ENCODE results near the gene CFAP119.
"Not testable (repeated sequence)": the region's sequence is repeated elsewhere in the genome, so short reads cannot be mapped to it uniquely, and the experiment has no call there.

Gene CFAP119

DNA sequence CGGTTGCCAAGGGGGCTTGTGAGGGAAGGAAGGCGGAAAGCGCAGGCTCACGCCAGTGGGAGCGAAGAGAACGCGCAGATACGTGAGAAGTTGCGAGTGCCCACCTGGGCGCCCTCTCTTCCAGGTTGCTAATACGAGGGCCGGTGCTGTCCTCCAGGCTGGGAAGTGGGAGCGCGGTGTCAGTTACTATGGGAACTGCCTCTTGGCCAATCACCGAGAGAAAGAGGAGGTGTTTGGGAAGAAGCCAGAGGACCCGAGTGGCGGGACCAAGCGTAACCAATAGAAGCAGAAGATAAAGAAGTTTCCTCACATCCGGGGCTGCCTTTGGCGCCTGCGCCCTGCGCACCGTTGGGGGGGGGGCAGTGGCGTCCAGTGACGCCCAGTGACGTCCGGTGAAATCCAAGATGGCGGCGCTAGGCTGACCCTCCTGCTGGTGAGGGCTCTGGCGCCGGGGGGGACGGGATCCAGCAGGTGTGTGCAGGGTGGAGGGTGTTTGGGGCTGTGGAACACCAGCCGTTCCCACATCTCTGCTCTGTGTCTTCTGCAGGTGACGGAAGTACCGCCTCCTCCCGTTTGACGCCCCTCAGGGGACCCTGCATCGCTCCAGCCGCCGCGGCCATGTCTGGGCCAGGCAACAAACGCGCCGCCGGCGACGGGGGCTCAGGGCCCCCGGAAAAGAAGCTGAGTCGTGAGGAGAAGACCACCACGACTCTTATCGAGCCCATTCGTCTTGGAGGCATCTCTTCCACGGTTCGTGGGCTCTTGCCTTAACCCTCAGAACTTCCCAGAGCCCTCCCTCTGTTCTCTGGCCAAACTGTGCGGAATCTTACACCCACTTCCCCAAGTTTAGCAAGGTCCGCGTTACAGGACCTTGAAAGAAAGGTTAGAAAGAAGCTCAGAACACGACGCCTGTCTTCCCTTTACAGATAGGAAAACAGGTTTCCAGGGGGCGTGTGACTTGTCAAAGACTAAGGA is at the start of gene CFAP119, which contains the start of gene RNF40:
Gene CFAP119 (minus strand): TSS at position 135 of the 975 bp plus-strand sequence. CDS start 314 bp downstream, outside the sequence.
Gene RNF40 (plus strand): TSS at position 395 of the 975 bp plus-strand sequence. CDS start 224 bp downstream, at position 619.
- peak; percentile 93 for DNase-seq (ENCODE audit: low read depth, low spot score)

DNA sequence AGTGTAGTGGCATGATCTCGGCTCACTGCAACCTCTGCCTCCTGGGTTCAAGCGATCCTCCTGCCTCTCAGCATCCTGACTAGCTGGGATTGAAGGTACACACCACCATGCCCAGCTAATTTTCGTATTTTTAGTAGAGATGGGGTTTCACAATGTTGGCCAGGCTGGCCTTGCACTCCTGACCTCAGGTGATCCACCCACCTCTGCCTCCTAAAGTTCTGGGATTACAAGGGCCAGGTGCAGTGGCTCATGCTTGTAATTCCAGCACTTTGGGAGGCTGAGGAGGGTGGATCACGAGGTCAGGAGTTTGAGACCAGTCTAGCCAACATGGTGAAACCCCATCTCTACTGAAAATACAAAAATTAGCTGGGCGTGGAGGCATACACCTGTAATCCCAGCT is 47.8 kb upstream of the CFAP119 start:
- not testable (repeated sequence) for DNase-seq (ENCODE audit: low read depth, low spot score)

- DNase-seq (ENCODE audit: low read depth, low spot score), result not testable (repeated sequence)
These were observed 47.1 kb upstream of the CFAP119 start for GRCh38 chr16:30808890-30809426.

- no peak for DNase-seq (ENCODE audit: low read depth, low spot score)
These were observed 46.3 kb upstream of the CFAP119 start for GRCh38 chr16:30808146-30808545.

- DNase-seq (ENCODE audit: low read depth, low spot score), result no peak
These were observed 43.7 kb upstream of the CFAP119 start for GRCh38 chr16:30805370-30806169.

DNA sequence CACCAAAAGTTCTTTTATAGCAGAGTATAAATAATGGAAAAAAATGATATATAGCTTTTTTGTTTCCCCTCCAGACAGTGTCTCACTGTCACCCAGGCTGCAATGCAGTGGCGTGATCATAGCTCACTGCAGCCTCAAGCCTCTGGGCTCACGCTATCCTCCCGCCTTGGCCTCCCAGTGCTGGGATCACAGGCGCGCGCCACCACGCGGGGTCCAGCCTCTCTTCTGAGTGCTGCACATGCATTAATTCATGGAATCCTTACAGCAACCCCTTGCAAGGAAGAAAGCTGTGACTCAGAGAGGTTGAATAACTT is 43.2 kb upstream of the CFAP119 start:
- no peak for DNase-seq (ENCODE audit: low read depth, low spot score)

DNA sequence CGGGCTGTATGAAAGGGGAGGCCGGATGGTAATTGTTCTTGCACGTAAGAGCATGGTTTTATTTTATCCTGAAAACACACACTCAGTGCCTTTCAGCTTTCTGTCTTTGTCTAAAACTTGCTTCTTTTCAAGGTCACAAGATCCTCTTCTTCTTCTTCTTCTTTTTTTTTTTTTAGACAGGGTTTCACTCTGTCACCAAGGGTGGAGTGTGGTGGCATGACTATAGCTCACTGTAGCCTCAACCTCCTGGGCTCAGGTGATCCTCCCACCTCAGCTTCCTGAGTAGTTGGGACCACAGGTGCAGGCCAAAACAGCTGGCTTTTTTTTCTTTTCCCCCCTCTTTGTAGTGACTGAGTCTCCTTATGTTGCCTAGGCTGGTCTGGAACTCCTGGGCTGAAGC is 41.1 kb upstream of the CFAP119 start:
- DNase-seq (ENCODE audit: low read depth, low spot score), result no peak

- no peak for DNase-seq (ENCODE audit: low read depth, low spot score)
These were observed 35.9 kb upstream of the CFAP119 start for GRCh38 chr16:30797670-30798309.

- DNase-seq (ENCODE audit: low read depth, low spot score), result no peak
These were observed 32.8 kb upstream of the CFAP119 start for GRCh38 chr16:30794634-30795033.

- DNase-seq (ENCODE audit: low read depth, low spot score), result no peak
These were observed 31.7 kb upstream of the CFAP119 start for GRCh38 chr16:30793508-30794069.

DNA sequence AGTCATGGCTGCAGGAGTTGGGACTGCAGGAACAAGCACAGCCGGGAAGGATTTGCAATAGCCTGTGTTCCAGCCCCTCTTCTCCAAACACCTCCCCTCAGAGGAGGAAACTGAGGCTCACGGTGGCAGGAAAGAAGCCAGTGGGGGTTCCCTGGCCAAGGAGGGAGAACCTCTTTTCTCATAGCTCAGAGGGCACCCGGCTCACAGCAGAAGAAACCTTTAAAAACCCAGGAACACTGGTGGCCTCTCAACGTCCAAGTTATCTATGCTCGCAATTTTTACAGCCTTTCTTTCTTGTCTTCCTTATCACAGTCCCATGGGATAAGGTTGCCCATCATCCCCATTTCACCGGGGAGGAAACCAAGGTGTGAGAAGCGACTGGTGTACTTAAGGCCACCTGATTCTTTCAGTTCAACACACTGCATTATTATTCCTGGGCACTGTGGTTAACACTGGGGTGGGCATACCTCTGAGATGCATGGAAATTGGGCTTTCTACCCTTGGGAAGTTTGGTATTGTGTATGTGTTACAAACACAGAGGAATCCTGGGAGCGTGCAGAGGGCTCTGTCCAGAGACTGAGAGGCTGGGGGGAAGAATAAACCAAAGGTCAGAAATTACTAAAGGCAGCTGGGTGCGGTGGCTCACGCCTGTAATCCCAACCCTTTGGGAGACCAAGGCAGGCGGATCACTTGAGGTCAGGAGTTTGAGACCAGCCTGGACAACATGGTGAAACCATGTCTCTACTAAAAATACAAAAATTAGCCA is 25.9 kb upstream of the CFAP119 start:
- no peak for DNase-seq (ENCODE audit: low read depth, low spot score)

DNA sequence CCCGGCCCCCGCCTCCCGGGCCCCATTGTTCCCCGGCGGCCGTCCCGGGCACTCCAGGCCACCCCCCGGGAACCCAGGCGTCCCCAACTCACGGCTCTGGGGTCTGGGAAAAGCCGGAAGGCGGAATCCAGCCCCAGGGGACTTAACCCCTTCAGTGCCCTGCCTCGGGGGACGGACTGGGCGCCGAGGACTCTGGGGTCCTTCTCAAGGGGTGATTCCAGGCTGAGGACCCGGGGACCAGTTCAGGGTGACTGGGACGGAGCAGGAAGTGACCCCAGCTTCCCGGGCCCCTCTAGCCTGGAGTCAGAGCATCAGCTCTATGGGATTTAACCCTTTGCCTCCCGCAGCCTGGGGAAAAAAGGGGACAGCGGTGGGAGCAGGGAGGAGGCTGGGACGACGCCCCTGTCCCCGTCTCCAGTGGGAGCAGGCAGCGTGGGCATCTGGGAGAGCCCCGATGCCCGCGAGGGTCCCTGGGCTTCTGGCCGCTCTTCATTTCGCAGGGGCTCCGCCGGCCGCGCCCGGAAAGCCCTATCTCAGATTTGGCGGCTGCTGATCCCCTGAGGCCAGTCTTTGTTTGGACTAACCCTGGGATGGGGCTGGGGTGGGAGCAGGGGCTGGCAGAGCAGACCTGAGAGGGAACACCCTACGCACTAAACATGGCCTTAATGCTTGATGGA is 25.2 kb upstream of the CFAP119 start, which contains the start of gene ZNF629:
Gene ZNF629 (minus strand): TSS at position 270 of the 677 bp plus-strand sequence. CDS start 2,723 bp downstream, outside the sequence.
- no peak for DNase-seq (ENCODE audit: low read depth, low spot score)

DNA sequence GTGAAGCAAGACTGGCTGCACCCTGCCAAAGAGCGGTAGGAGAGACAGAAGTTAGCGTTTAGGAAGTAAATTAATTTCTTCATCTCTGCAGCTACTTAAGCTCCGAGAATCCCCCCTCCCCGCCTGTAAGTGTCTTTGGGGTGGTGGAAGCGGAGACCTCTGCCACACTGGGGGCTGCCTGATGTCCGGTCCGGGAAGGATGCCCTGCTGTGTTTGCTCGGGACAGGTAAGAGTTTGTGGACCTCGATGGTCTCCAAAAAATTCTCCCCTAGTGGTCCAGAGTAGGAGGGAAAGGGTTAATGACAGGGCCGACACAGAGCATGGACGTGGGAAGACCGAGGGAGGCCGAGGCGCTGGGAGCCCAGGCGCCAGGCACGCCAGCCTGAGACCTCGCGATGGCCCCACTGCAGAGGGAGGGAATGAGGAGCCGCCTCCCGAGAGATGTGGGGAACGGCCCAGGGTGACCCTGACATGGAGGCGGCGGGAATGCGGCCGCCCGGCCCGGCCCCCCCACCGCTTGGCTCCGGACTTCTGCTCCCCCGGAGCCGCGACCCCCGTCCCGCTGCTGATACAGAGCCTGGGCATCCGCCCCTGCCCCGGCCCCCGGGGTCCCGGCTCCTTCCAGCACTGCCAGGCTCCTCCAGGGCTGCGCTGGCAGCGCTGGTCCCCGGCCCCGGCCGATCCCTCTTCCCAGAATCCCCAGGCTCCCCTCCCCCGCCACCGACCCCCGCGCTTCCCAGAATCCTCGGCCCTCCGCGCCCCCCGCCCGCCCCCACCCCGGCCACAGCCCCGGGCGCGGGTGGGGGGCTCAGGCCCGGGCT is 24.5 kb upstream of the CFAP119 start:
- no peak for DNase-seq (ENCODE audit: low read depth, low spot score)

DNA sequence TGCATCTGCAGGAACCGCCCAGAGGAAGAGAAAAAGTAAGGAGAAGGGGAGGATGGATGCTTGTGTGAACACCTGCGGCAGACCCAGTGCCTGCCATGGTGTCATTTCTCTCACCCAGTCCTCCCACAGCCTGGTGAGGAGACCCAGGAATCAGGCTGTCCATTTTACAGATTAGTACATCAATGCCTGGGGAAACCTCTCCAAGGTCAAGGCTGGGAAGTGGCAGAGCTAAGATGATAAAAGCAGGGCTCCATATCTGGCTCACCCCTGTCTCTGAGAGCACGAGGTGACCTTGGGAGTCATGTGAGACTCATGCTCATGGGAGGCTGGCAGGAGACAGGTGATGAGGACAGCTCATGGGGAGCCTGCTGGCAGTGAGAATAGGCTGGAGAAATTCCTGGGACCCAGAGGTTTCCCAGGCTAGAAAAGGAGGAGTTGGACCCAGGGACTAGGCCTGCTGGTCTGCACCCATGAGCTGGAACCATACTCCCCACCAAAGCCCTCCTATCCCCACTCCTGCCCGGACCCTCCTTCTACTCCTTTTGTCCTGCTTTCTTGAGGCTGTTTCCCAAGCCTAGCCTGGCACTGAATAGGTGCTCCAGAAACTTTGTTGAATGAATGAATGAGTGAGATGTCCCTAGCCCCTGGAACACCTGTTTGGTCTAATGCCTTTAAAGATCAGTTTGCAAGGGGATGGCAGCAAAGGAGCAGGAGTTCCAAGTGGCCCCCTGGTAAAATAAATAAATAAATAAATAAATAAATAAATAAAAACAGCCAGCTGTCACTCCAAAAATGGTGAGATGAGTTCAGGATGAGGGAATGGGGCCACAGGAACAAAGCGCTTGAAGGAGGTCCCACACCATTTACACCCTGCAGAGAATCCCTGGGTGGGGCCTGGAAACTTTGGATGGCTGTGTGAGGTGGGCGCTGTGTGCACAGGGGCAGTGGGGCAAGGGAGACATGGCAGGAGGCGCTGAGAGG is 23.6 kb upstream of the CFAP119 start:
- DNase-seq (ENCODE audit: low read depth, low spot score), result no peak

GRCh38 chr16:30784215-30784614 is 22.4 kb upstream of the CFAP119 start:
- no peak for DNase-seq (ENCODE audit: low read depth, low spot score)

- no peak for DNase-seq (ENCODE audit: low read depth, low spot score)
These were observed 21.6 kb upstream of the CFAP119 start for GRCh38 chr16:30783280-30784109.
